GM10266 (cell line): ENCODE data around the gene FOXB1.

Source experiments
- DNase-seq: peaks from one replicate; pipeline ENCODE4 v3.0.0; 2012; ENCODE audit errors: extremely low spot score
- CTCF ChIP-seq: IDR thresholded peaks from 2 replicates; pipeline ENCODE4 v1.5.1; 2012; ENCODE audit warnings: mild to moderate bottlenecking, low read depth; ENCODE audit not compliant: control insufficient read depth, insufficient read depth; ENCODE audit errors: missing control alignments

Gene FOXB1

GRCh38 chr15:60052796-60053195 lies 48.7 kb downstream of the FOXB1 start:
- DNase-seq, result no peak
- no peak for TF ChIP-seq CTCF

- DNase-seq, result no peak
- no peak for TF ChIP-seq CTCF
These were observed 50.4 kb downstream of the FOXB1 start for GRCh38 chr15:60054472-60054871.
